Colonic mucosa (tissue), 4 donors: ENCODE measurements around the gene MKNK1. TPM values are rescaled to one million over a fixed set of nuclear protein-coding genes. Genes with fewer than 3 reads are reported as not detected.

Experiments used
- DNase-seq: peaks from one replicate; pipeline ENCODE4 v3.0.0-alpha.2; 2020
- H3K27ac ChIP-seq: fragments of 200-600 bp; one replicate; pipeline ENCODE4 v1.8.0; 2021
- H3K27me3 ChIP-seq: fragments of 200-600 bp; one replicate; pipeline ENCODE4 v1.8.0; 2021
- H3K36me3 ChIP-seq: fragments of 200-600 bp; one replicate; pipeline ENCODE4 v1.8.0; 2021
- H3K4me1 ChIP-seq: fragments of 200-600 bp; one replicate; pipeline ENCODE4 v1.8.0; 2021; ENCODE audit warnings: mild to moderate bottlenecking
- H3K4me3 ChIP-seq: fragments of 200-600 bp; one replicate; pipeline ENCODE4 v1.8.0; 2021
- H3K9ac ChIP-seq, 2 donors: one replicate each; pipeline ENCODE4 v1.7.0; 2013; ENCODE audit warnings: control low read depth in 2 of 2, low read depth in 2 of 2, low read length in 2 of 2
- H3K9me3 ChIP-seq: fragments of 200-600 bp; one replicate; pipeline ENCODE4 v1.8.0; 2021
- CTCF ChIP-seq: fragments of 200-600 bp; IDR thresholded peaks from one replicate; pipeline ENCODE4 v1.8.0; 2022; ENCODE audit warnings: antibody characterized with exemption, mild to moderate bottlenecking
- intact Hi-C: fragments of 100-400 bp; cut with DNase I; formaldehyde crosslinking; loops from one replicate; pipeline ENCODE4 v1.14.1; 2022
- total RNA-seq, 2 donors: library from RNA; stranded (reverse); fragmentation: NEBNext Ultra II Directional in 1 of 2; extraction: Animal tissue kit (Norgen Biotek cat#: 25700) in 1 of 2; gene quantifications; one replicate each; pipeline ENCODE4 v1.2.1, GENCODE V29; 2021
- donor health status: healthy.
- donor health status: DM: no; HTN: no; CAD: no.
- donor health status: DM: no; HTN: no; CAD: no.

MKNK1 gene
- total RNA-seq, 2 donors from 2014 or later = 27.0 to 36.8 TPM

- DNase-seq = no peak
- Histone ChIP-seq H3K4me1 (no peaks in the 10 kb centered on the region), H3K9me3 (no peaks in the 10 kb centered on the region), H3K27me3 (no peaks in the 10 kb centered on the region), H3K27ac (no peak overlapping the region), H3K4me3 (no peak overlapping the region), H3K36me3 (no peaks in the 10 kb centered on the region), H3K9ac (no peak overlapping the region)
- intact Hi-C loops = no loop called here
- TF ChIP-seq CTCF = no peak
Observed at GRCh38 chr1:46569116-46569515, 35.0 kb downstream of the MKNK1 start.

GRCh38 chr1:46568461-46568891 is 35.6 kb downstream of the MKNK1 start:
- Histone ChIP-seq H3K4me1 (no peaks in the 10 kb centered on the region), H3K9me3 (no peaks in the 10 kb centered on the region), H3K36me3 (no peaks in the 10 kb centered on the region), H3K27ac (no peak overlapping the region), H3K9ac (no peak overlapping the region), H3K4me3 (no peak overlapping the region), H3K27me3 (no peaks in the 10 kb centered on the region)
- no peak for TF ChIP-seq CTCF
- DNase-seq = no peak
- intact Hi-C loops = no loop called here

- peaks cover 7% of the 10 kb centered on the region for H3K36me3 ChIP-seq
- no peaks in the 10 kb centered on the region for H3K9me3 ChIP-seq
- no peaks in the 10 kb centered on the region for H3K27me3 ChIP-seq
- no peak overlapping the region for H3K9ac ChIP-seq
- no peaks in the 10 kb centered on the region for H3K4me1 ChIP-seq
- no peak overlapping the region for H3K27ac ChIP-seq
- no peak for TF ChIP-seq CTCF
- intact Hi-C loops = no loop called here
- no peak overlapping the region for H3K4me3 ChIP-seq
- DNase-seq = no peak
Observed at GRCh38 chr1:46563341-46563740, 40.7 kb downstream of the MKNK1 start.

GRCh38 chr1:46562498-46562897 is 41.6 kb downstream of the MKNK1 start:
- Histone ChIP-seq H3K27ac (no peak overlapping the region), H3K36me3 (peaks cover 7% of the 10 kb centered on the region), H3K9me3 (no peaks in the 10 kb centered on the region), H3K4me1 (no peaks in the 10 kb centered on the region), H3K27me3 (no peaks in the 10 kb centered on the region), H3K9ac (no peak overlapping the region), H3K4me3 (no peak overlapping the region)
- no peak for DNase-seq
- intact Hi-C loops = no loop called here
- no peak for TF ChIP-seq CTCF

GRCh38 chr1:46558966-46559365 is 45.1 kb downstream of the MKNK1 start:
- DNase-seq = no peak
- Histone ChIP-seq H3K4me1 (no peaks in the 10 kb centered on the region), H3K27me3 (no peaks in the 10 kb centered on the region), H3K9me3 (no peaks in the 10 kb centered on the region), H3K36me3 (peaks cover 7% of the 10 kb centered on the region), H3K4me3 (no peak overlapping the region), H3K9ac (no peak overlapping the region), H3K27ac (no peak overlapping the region)
- intact Hi-C loops = no loop called here
- TF ChIP-seq CTCF = no peak
